DND-41 (cell line): Measurements from ENCODE around the gene SH3BP1.

ENCODE experiments used
- CTCF ChIP-seq: IDR thresholded peaks from 2 replicates; pipeline ENCODE4 v1.5.1; 2012; ENCODE audit warnings: borderline replicate concordance, low read length, moderate library complexity, mild to moderate bottlenecking; ENCODE audit not compliant: poor library complexity, severe bottlenecking; ENCODE audit errors: extremely low read depth
- EZH2 ChIP-seq: IDR thresholded peaks from 3 replicates; pipeline ENCODE4 v1.6.1; 2012; ENCODE audit warnings: borderline replicate concordance, low read depth, mild to moderate bottlenecking, moderate library complexity, low read length, inconsistent platforms; ENCODE audit not compliant: severe bottlenecking

DNA sequence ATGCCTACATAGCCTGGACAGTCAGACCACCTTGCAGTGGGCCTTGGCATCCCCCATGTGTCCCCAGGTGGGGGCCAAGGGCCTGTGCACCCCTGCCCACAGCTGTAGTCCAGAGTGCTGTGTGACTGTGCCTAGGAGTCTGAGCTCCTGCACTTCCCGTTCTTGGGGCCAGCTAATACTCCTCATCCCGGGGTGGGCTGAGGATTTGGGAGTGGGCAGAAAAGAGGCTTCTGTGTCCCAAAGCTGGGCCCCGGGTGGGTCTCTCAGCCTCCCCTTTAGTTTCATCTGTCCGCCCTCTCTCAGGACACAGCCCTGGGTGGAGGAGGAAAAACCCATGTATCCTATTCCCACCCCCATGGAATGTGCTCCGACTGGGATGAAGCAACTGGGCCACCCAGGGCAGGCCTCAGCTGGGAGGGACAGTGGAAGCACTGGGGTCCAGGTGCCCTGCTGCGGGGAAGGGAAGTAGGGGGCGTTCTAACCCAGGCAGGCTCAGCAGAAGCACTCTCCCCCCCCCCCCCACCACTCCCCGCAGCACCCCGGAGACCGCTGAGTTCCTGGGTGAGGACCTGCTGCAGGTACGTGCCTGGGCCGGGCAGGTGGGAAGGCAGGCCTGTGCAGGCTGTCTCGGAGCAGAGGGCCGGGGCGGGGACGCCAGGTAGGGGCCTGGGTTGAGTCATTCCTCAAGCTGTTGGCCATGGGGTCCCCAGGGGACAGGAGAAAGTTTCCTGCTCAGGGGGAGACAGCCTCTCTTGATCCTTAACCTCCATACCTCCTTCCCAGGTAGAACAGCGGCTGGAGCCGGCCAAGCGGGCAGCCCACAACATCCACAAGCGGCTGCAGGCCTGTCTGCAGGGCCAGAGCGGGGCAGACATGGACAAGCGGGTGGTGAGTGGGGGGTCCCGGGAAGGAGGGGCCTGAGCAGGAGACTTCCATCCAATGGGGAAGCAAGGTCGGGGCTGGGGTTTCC, 1.4 kb downstream of the SH3BP1 start:
- TF ChIP-seq CTCF (no peak), EZH2 (no peak)
